Measurements from ENCODE around the gene PCED1A.
"Not testable (repeated sequence)": the region's sequence is repeated elsewhere in the genome, so short reads cannot be mapped to it uniquely, and the experiment has no call there.

Gene PCED1A

GRCh38 chr20:2826655-2827054, 13.8 kb downstream of the PCED1A start:
- no peak for DNase-seq (ENCODE audit: low read depth)

DNA sequence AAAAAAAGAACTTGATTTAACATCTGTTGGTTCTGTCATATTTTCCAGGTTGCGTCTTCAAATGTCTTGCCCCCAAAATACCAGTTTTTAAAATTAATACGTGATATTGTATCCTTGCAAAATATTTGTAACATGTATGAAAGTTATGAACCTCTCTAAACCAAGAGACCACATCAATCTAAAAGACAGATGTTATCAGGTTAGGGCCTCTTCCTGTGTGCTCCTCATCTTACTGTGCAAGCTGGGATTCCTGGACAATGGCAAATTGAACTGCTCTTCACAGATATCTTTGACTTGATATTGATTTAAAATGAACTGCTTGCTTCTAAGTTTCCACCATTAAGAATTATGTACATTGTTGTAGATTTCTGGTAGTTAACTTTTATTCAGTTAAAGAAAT, 14.7 kb downstream of the PCED1A start:
- DNase-seq (ENCODE audit: low read depth) = no peak

GRCh38 chr20:2822073-2822472, 18.4 kb downstream of the PCED1A start:
- DNase-seq (ENCODE audit: low read depth) = peak; percentile 23

DNA sequence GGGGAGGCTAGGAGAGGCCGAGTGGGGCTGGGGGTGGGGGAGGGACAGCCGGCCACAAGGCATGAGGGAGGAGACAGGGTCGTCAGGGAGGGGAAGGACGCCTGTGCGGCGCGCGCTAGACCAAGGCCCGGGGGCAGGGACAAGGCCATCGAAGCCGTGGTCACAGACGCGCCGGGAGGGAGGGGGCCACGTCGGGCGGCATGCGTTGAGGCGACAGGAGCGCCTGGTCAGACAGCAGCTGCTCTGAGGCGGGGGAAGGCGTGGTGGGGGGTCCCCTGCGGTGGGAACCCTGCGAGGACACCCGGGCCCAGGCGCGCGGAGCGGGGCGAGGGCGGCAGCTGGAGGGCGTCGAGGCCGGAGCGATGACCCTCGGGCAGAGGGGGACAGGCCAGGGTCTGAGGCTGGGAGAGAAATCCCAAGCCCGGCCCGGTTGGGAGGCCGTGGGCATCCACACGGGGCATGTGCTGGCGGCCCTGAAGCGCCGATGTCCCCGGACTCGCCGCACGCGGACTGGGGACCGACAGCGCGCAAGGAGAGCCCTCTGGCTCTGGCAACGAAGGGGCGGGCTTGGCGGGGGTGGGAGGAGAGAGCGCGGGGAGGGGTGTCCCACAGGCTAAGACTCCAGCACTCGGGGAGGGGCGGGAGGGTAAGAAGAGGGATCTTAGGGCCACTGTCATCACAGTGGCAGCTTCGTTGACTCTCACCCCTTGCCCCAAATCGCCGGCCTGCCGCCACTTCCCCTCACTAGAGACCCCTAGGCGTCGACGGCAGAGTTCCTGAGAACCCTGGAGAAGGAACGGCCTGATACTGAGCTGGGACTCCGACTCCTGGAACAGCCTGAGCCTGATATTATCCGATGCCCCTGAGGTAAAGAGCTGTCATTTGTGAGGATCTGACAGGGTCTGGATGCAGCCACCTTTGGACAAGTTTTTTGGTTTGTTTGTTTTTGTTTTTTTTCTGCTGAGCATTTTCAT, 19.3 kb downstream of the PCED1A start:
- no peak for DNase-seq (ENCODE audit: low read depth)

- DNase-seq (ENCODE audit: low read depth) = no peak
Observed at GRCh38 chr20:2820084-2820895, 20.2 kb downstream of the PCED1A start.

DNA sequence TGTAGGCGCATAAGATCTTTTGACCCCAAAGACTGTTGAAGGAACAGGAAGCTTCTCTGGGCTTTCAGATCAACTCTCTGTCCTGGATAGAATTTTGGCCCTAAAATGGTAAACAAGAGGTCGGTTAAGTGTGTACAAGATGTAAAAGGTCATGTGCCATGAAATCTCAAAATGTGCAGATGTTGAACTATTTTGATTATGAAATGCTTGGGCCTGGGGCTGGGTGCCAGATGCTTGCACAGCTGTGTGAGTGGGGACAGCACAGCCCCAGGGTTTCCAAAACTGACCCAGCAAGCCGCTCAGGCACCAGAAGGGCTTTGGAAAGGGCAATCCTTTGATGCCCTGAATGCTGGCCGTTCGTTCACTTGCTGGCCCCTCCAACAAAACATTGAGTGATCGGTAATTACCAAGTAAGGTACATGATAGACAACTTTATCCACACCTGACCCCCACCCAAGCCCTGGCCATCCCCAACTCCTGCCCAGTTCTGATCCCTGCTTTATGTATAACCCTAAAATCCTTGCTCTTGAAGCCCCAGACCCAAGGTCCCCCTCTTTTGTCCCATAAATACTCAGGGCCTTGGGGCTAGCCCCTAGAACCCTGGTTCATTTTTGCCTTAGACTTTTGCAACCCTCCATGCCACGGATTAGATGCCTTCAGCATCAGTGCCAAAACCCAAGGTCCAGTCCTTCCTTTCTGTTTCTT, 22.4 kb downstream of the PCED1A start:
- no peak for DNase-seq (ENCODE audit: low read depth)

GRCh38 chr20:2817341-2817726, 23.1 kb downstream of the PCED1A start:
- no peak for DNase-seq (ENCODE audit: low read depth)

DNA sequence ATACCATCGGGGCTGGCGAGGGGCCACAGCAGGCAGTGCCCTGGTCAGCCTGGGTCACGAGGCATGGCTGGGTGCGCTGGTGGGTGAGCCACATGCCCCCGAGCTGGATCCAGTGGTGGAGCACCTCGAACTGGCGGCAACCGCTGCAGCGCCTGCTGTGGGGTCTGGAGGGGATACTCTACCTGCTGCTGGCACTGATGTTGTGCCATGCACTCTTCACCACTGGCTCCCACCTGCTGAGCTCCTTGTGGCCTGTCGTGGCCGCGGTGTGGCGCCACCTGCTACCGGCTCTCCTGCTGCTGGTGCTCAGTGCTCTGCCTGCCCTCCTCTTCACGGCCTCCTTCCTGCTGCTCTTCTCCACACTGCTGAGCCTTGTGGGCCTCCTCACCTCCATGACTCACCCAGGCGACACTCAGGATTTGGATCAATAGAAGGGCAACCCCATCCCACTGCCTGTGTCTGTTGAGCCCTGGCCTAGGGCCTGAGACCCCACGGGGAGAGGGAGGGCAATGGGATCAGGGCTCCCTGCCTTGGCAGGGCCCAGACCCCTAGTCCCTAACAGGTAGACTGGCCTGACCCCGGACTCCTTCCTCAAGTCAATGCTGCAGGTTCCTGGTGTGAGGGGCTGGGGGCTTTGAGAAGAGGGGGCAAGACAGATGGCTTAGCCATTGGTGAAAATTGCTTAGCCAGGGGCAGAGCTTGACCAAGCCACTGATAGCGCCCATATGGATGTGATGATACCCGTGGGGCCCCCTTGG, 23.7 kb downstream of the PCED1A start:
- DNase-seq (ENCODE audit: low read depth) = no peak

GRCh38 chr20:2816030-2816582, 24.3 kb downstream of the PCED1A start, which contains the start of gene TMEM239:
TMEM239 (plus strand) TSS chr20:2816364; CDS start chr20:2816555, 191 bp downstream.
- no peak for DNase-seq (ENCODE audit: low read depth)

- no peak for DNase-seq (ENCODE audit: low read depth)
Observed at GRCh38 chr20:2815242-2815900, 25.1 kb downstream of the PCED1A start.

- no peak for DNase-seq (ENCODE audit: low read depth)
Observed at GRCh38 chr20:2814587-2815051, 25.8 kb downstream of the PCED1A start, which contains the start of gene C20orf141. C20orf141 (plus strand) TSS chr20:2814987; CDS start chr20:2815185, 198 bp downstream.

DNA sequence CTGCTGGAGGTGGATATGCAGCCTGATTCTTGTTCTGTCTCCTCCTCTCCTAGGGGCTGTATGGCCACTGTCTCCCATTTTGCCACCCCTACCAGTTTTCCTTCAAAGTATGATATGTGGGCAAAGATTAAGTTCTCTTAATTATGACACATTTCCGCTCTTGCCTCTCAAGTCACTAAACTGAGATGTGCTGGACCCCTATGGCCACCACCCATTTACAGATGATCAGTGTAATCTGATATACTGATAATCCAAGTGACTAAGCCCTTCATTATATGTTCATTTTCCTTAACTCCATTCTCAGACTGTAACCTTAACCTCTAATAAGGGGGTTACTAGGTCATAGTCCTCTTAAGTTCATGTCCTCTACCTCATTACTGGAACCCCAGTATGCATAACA, 26.4 kb downstream of the PCED1A start:
- no peak for DNase-seq (ENCODE audit: low read depth)

DNA sequence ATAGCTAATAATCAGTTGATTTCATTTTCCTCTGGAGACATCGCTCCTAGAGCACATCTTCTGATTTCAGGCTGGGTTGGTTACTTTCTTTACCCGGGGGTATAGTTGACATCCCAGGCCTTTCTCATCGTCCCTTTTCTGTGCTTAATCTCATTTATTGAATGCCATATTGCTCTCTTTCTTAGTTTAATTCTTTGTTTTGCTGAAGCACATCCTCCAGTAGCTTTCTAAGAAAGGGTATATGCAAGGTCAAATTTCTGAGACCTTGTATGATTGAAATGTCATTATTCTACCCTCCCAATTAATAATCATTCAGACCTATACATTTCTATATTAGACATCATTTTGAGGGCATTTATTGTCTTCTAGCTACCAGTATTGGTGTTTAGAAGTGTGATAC, 28.3 kb downstream of the PCED1A start:
- DNase-seq (ENCODE audit: low read depth) = no peak

GRCh38 chr20:2809690-2810089, 30.8 kb downstream of the PCED1A start:
- DNase-seq (ENCODE audit: low read depth) = no peak

DNA sequence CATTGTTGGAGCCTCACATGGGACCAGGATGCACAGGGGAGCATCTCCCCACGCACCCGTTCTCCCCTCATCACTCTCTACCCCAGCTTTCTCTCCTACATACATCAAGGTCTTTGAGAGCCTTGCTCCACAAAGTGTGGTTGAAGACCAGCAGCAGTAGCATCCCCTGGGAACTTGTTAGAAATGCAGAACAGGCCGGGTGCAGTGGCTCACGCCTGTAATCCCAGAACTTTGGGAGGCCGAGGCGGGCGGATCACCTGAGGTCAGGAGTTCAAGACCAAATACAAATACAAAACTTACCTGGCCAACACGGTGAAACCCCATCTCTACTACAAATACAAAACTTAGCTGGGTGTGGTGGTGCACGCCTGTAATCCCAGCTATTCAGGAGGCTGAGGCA, 32.5 kb downstream of the PCED1A start:
- not testable (repeated sequence) for DNase-seq (ENCODE audit: low read depth)

GRCh38 chr20:2807019-2807418, 33.4 kb downstream of the PCED1A start:
- DNase-seq (ENCODE audit: low read depth) = no peak

DNA sequence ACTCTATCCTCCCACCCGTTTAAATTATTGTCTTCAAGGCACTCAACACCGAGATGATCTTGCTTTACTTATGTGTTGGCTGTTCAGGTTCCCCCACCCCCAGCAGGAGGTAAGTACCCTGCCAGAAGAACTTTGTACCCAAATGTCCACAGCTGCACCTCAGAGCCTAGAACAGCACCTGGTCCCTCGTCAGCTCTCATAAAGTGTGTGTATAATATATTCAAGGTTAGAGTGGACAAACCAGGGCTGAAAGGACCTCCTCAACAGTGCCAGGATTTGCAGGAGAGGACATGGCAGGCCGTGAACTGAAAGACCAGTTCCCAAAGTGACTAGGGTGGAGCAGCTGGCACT, 34.1 kb downstream of the PCED1A start:
- no peak for DNase-seq (ENCODE audit: low read depth)

- no peak for DNase-seq (ENCODE audit: low read depth)
Observed at GRCh38 chr20:2805689-2806350, 34.6 kb downstream of the PCED1A start.

GRCh38 chr20:2804852-2805688, 35.4 kb downstream of the PCED1A start:
- no peak for DNase-seq (ENCODE audit: low read depth)

Measured in stimulated activated CD8-positive, alpha-beta memory T cell treated with anti-CD3 and anti-CD28 coated beads, Interleukin-4, amount 100 ng/mL, for 24 hours (primary cell).